K562 (cell line): ENCODE measurements around the gene CSNK1G2. TPM values are rescaled to one million over a fixed set of nuclear protein-coding genes. Genes with fewer than 3 reads are reported as not detected.

ENCODE experiments used
- ATAC-seq: fragments of 200-7000 bp; cut with Tn5 transposase; 3 replicates; pipeline ENCODE4 v1.9.1; 2020; ENCODE audit warnings: moderate library complexity
- BruUV-seq: library from RNA; stranded (reverse); fragments of 400-500 nt; replicated peaks from 2 replicates; lab custom pipeline; 2021; lab: Mats Ljungman, UMichigan
- CTCF ChIA-PET: fragments of 300-600 bp; formaldehyde crosslinking; extraction: SDS; loops from one replicate; lab custom pipeline; 2021; ENCODE audit warnings: low intra/inter-chr PET ratio; lab: Yijun Ruan, JAX
- POLR2A ChIA-PET: fragments of 300-600, 350-650 bp; sonication (Branson Sonifier 250); formaldehyde crosslinking; extraction: SDS; loops from one replicate; lab custom pipeline; 2021; ENCODE audit warnings: antibody characterized with exemption, inconsistent platforms; lab: Yijun Ruan, JAX
- DNase-seq, 4 experiments: peaks; one replicate each; pipeline versions ENCODE4 v3.0.0 to v3.0.0-alpha.2; 2011 to 2018; ENCODE audit warnings: low spot score in 3 of 4, mixed read lengths in 3 of 4; ENCODE audit errors: extremely low read depth in 1 of 4
- FAIRE-seq: peaks from 2 replicates; lab custom pipeline; 2011; peaks lifted over from hg19 to GRCh38; lab: Jason Lieb, UNC
- H2AFZ ChIP-seq: 2 replicates; pipeline ENCODE4 v1.6.0; 2011; ENCODE audit warnings: low read depth, low read length, control low read depth, inconsistent platforms
- H3K27ac ChIP-seq: fragments of 200-600 bp; 3 replicates; pipeline ENCODE4 v1.8.0; 2011; ENCODE audit warnings: low read depth, mild to moderate bottlenecking, control low read depth, inconsistent platforms, low read length, moderate library complexity, mixed read lengths; ENCODE audit errors: extremely low read depth
- H3K27me3 ChIP-seq, 2 experiments: fragments of 300-600 bp in 1 of 2; 2 replicates in 1 of 2; 3 replicates in 1 of 2; pipeline versions ENCODE4 v1.6.0 to v1.8.0; 2011; ENCODE audit warnings: inconsistent platforms in 2 of 2, low read length in 2 of 2, mild to moderate bottlenecking in 1 of 2, mixed read lengths in 1 of 2, moderate library complexity in 1 of 2; ENCODE audit not compliant: control insufficient read depth in 2 of 2, insufficient read depth in 2 of 2
- H3K36me3 ChIP-seq: fragments of 300-600 bp; 3 replicates; pipeline ENCODE4 v1.8.0; 2011; ENCODE audit warnings: mild to moderate bottlenecking, low read length, inconsistent platforms; ENCODE audit not compliant: control insufficient read depth, insufficient read depth
- H3K4me1 ChIP-seq, 2 experiments: fragments of 200-600 bp in 1 of 2; replicated peaks in 1 of 2; 2 replicates in 1 of 2; 3 replicates in 1 of 2; pipeline versions ENCODE4 v1.5.1 to v1.8.0; 2011; ENCODE audit warnings: inconsistent platforms in 2 of 2, low read length in 2 of 2, mild to moderate bottlenecking in 1 of 2, mixed read lengths in 1 of 2, moderate library complexity in 1 of 2; ENCODE audit not compliant: control insufficient read depth in 2 of 2, insufficient read depth in 2 of 2
- H3K4me2 ChIP-seq: 2 replicates; pipeline ENCODE4 v1.6.1; 2011; ENCODE audit warnings: low read length, control low read depth, inconsistent platforms, mixed read lengths; ENCODE audit not compliant: insufficient read depth
- H3K4me3 ChIP-seq: fragments of 200-600 bp; sonication (generic), shearing (Covaris generic); 2 replicates; pipeline ENCODE4 v1.5.1; 2016; ENCODE audit warnings: control low read depth, inconsistent platforms
- H3K79me2 ChIP-seq: fragments of 200-600 bp; 3 replicates; pipeline ENCODE4 v1.8.0; 2011; ENCODE audit warnings: low read length, inconsistent platforms; ENCODE audit not compliant: control insufficient read depth, insufficient read depth
- H3K9ac ChIP-seq, 2 experiments: 2 replicates each; pipeline versions ENCODE4 v1.6.0 to v1.6.1; 2011; ENCODE audit warnings: low read depth in 2 of 2, low read length in 2 of 2, control low read depth in 1 of 2, inconsistent platforms in 1 of 2, mild to moderate bottlenecking in 1 of 2, mixed read lengths in 1 of 2; ENCODE audit not compliant: insufficient read depth in 1 of 2
- H3K9me1 ChIP-seq: one replicate; pipeline ENCODE4 v1.6.0; 2011; ENCODE audit warnings: inconsistent platforms, mild to moderate bottlenecking, low read length, moderate library complexity; ENCODE audit not compliant: control insufficient read depth, insufficient read depth
- H3K9me3 ChIP-seq: replicated peaks from 2 replicates; pipeline ENCODE4 v1.5.1; 2011; ENCODE audit warnings: low read depth, low read length, inconsistent platforms; ENCODE audit not compliant: control insufficient read depth, insufficient read depth
- H4K20me1 ChIP-seq: replicated peaks from 2 replicates; pipeline ENCODE4 v1.6.1; 2011; ENCODE audit warnings: low read length, inconsistent platforms, mixed read lengths; ENCODE audit not compliant: control insufficient read depth, insufficient read depth
- E2F6 ChIP-seq, 2 experiments: IDR thresholded peaks; 2 replicates each; pipeline ENCODE4 v1.6.1; 2011; ENCODE audit warnings: borderline replicate concordance in 1 of 2, control low read depth in 1 of 2, low read depth in 1 of 2, low read length in 1 of 2, mild to moderate bottlenecking in 1 of 2, mixed read lengths in 1 of 2, moderate library complexity in 1 of 2; ENCODE audit not compliant: insufficient read depth in 1 of 2, insufficient read length in 1 of 2, poor library complexity in 1 of 2, severe bottlenecking in 1 of 2; ENCODE audit errors: extremely low read depth in 1 of 2
- ELF1 ChIP-seq: fragments of 200-800 bp; sonication (Bioruptor generic); IDR thresholded peaks from 2 replicates; pipeline ENCODE4 v1.6.1; 2016; ENCODE audit warnings: missing genetic modification characterization, missing compliant biosample characterization
- GABPA ChIP-seq: fragments of 200-800 bp; sonication (Bioruptor generic); conservative IDR thresholded peaks from 2 replicates; pipeline ENCODE4 v1.6.1; 2016; ENCODE audit warnings: low read depth, missing genetic modification characterization, missing compliant biosample characterization
- L3MBTL2 ChIP-seq: fragments of 450-650 bp; IDR thresholded peaks from 2 replicates; pipeline ENCODE4 v1.6.1; 2016; ENCODE audit warnings: mild to moderate bottlenecking, moderate library complexity
- SP2 ChIP-seq: IDR thresholded peaks from 2 replicates; pipeline ENCODE4 v1.6.1; 2011; ENCODE audit warnings: mild to moderate bottlenecking, low read depth, low read length, moderate library complexity; ENCODE audit not compliant: poor library complexity, severe bottlenecking; ENCODE audit errors: extremely low read depth
- TEAD4 ChIP-seq, 2 experiments: sonication (generic) in 1 of 2; formaldehyde crosslinking in 1 of 2; IDR thresholded peaks; 2 replicates each; pipeline versions ENCODE4 v1.6.1 to v1.8.0; 2012 to 2022; ENCODE audit warnings: borderline replicate concordance in 1 of 2, inconsistent platforms in 1 of 2, low read length in 1 of 2, mild to moderate bottlenecking in 1 of 2, missing genetic modification reagents in 1 of 2
- ZBTB40 ChIP-seq, 2 experiments: fragments of 450-650 bp in 1 of 2; sonication (generic) in 1 of 2; formaldehyde crosslinking in 1 of 2; IDR thresholded peaks; 2 replicates each; pipeline versions ENCODE4 v1.7.1 to v1.9.0; 2016 to 2022; ENCODE audit warnings: inconsistent platforms in 1 of 2, mild to moderate bottlenecking in 1 of 2, missing genetic modification reagents in 1 of 2
- ZNF175 ChIP-seq: fragments of 200-800 bp; sonication (Bioruptor generic); IDR thresholded peaks from 2 replicates; pipeline ENCODE4 v1.6.1; 2016; ENCODE audit warnings: low read depth, mild to moderate bottlenecking, missing genetic modification characterization, missing compliant biosample characterization
- ZSCAN29 ChIP-seq: fragments of 450-650 bp; IDR thresholded peaks from 2 replicates; pipeline ENCODE4 v1.6.1; 2017
- WGBS: fragments of 100-300 bp; shearing (Covaris generic); methylation state at CpG from one replicate; pipeline ENCODE4 v1.1.6; 2016; ENCODE audit warnings: low coverage, mixed read lengths; ENCODE audit not compliant: insufficient coverage; ENCODE audit errors: missing lambda C conversion rate; 5-methylcytosine and 5-hydroxymethylcytosine counted together
- in situ Hi-C: fragments of 300-500 bp; cut with MboI; formaldehyde crosslinking; loops from 4 replicates; pipeline ENCODE4 v1.15.0; 2018; ENCODE audit warnings: inconsistent platforms, mixed read lengths
- intact Hi-C: fragments of 100-400 bp; cut with micrococcal nuclease; formaldehyde crosslinking; loops from 2 replicates; pipeline ENCODE4 v1.14.2; 2022
- polyA plus RNA-seq, 8 experiments: library from polyadenylated mRNA; depleted of rRNA in 4 of 8; stranded (reverse) in 5 of 8; unstranded in 3 of 8; fragments of >200 nt; fragmentation: Nextera tagmentation in 2 of 8; fragmentation: Illumina TruSeq in 1 of 8; extraction: Ambion mirVana in 2 of 8; extraction: Trizol in 1 of 8; gene quantifications; 2 replicates each; pipeline versions ENCODE4 v1.2.1 to v1.2.3, GENCODE V29; 2011 to 2014; ENCODE audit warnings: inconsistent platforms in 1 of 8, missing spikeins in 1 of 8
- total RNA-seq, 7 experiments: library from RNA; depleted of rRNA in 6 of 7; stranded (reverse); fragments of >200 nt in 6 of 7; fragmentation: Illumina TruSeq in 2 of 7; extraction: Trizol in 2 of 7; gene quantifications; 2 replicates each; pipeline versions ENCODE4 v1.2.1 to v1.2.3, GENCODE V29; 2011 to 2021; ENCODE audit warnings: low replicate concordance in 1 of 7

Gene CSNK1G2
- total and polyA plus RNA-seq, 9 of the 15 experiments (the other 6 are each of a cell fraction or from before 2014, with no cell fraction given) = 0.48 to 119 (median 49.5) TPM

GRCh38 chr19:1992759-1993260 is 51.8 kb downstream of the CSNK1G2 start:
- H3K36me3 ChIP-seq = peaks cover 3% of the 10 kb centered on the region; the same call in 1 of the 3 replicates
- peaks cover 0 to 37% of the 10 kb centered on the region in 2 experiments; a peak in 3 of 5 replicates for H3K4me1 ChIP-seq
- H3K27me3 ChIP-seq = no peaks in the 10 kb centered on the region
- POLR2A ChIA-PET = interaction anchor here (0.7 kb wide), 1 partner anchor 11 kb away, joined by 3 read pairs; no protein-coding TSS in a partner anchor
- in situ Hi-C loops (no loop called here), intact Hi-C loops (no loop called here)
- CTCF ChIA-PET = no interaction called here
- H3K79me2 ChIP-seq = no peaks in the 10 kb centered on the region
- peak overlapping the region; percentile 79 for H3K4me2 ChIP-seq
- no peaks in the 10 kb centered on the region for H3K9me3 ChIP-seq
- no peak overlapping the region for H3K27ac ChIP-seq
- WGBS = 8% methylated on average over 35 of the region's 44 CpGs
- no peaks in the 10 kb centered on the region for H3K9me1 ChIP-seq
- no peaks in the 10 kb centered on the region; the same call in 1 of the 2 replicates for H4K20me1 ChIP-seq
- H2AFZ ChIP-seq = peak overlapping the region; percentile 96
- no TSS peak for BruUV-seq
- H3K9ac ChIP-seq = peak overlapping the region; percentile 31 to 91; a peak in 3 of 4 replicates
- FAIRE-seq (peak; percentile 49), ATAC-seq (peak; percentile 98), DNase-seq (peak; percentile 85 to 99 (median 96))
- peak overlapping the region; percentile 27; the same call in 1 of the 2 replicates for H3K4me3 ChIP-seq
- TF ChIP-seq TEAD4 (IDR thresholded peaks at IDR 0.05; ENCODE audit: low read length) (no peak), TEAD4 (CRISPR knock-in tag; IDR thresholded peaks at IDR 0.05; ENCODE audit: borderline replicate concordance) (no peak), ZBTB40 (IDR thresholded peaks at IDR 0.05) (no peak), ZBTB40 (CRISPR knock-in tag; IDR thresholded peaks at IDR 0.05) (no peak), GABPA (tag) (no peak), ZNF175 (CRISPR knock-in tag) (no peak), L3MBTL2 (peak; percentile 32; the same call in 1 of the 2 replicates), E2F6 (IDR thresholded peaks at IDR 0.05; ENCODE audit: borderline replicate concordance in 1 of 2, extremely low read depth in 1 of 2, insufficient read depth in 1 of 2, insufficient read length in 1 of 2, low read depth in 1 of 2, low read length in 1 of 2, poor library complexity in 1 of 2, severe bottlenecking in 1 of 2) (peak; percentile 15 to 63), SP2 (no peak), ZSCAN29 (no peak), ELF1 (tag) (no peak)
